ENCODE results near the gene CDK13. TPM values are rescaled to one million over a fixed set of nuclear protein-coding genes. Genes with fewer than 3 reads are reported as not detected.

The CDK13 gene
- total and polyA plus RNA-seq, 2 donors (not counting 3 experiments of a cell fraction or from before 2014, with no cell fraction given): 24.5 to 56.7 TPM

- intact Hi-C loops (cut with micrococcal nuclease): no loop called here
- Histone ChIP-seq H3K27me3 (ENCODE audit: control insufficient read depth in 2 of 2, insufficient read depth in 2 of 2, low read length in 2 of 2) (peaks cover 0 to 2% of the 10 kb centered on the region in 2 experiments), H3K9me1 (replicated peaks; ENCODE audit: control insufficient read depth, extremely low read depth, insufficient read depth, low read length) (no peaks in the 10 kb centered on the region), H3K4me1 (ENCODE audit: control insufficient read depth, extremely low read depth, insufficient read depth, low read length) (no peaks in the 10 kb centered on the region), H3K9ac (replicated peaks; ENCODE audit: extremely low read depth, insufficient read depth, low read length) (no peak overlapping the region), H3K27ac (ENCODE audit: insufficient read depth, low read depth, low read length) (no peak overlapping the region), H2AFZ (ENCODE audit: low read depth, low read length) (no peak overlapping the region), H3K4me3 (replicated peaks in 1 of 3; ENCODE audit: insufficient read depth in 1 of 3, low read depth in 1 of 3, low read length in 3 of 3) (no peak overlapping the region), H3K9me3 (replicated peaks; ENCODE audit: control insufficient read depth, insufficient read depth, low read length) (no peaks in the 10 kb centered on the region), H4K20me1 (replicated peaks; ENCODE audit: control insufficient read depth, extremely low read depth, insufficient read depth, low read length) (no peaks in the 10 kb centered on the region), H3K79me2 (ENCODE audit: control insufficient read depth, insufficient read depth, low read length) (no peaks in the 10 kb centered on the region), H3K4me2 (ENCODE audit: insufficient read depth, low read length) (no peak overlapping the region), H3K36me3 (ENCODE audit: control insufficient read depth in 2 of 2, extremely low read depth in 1 of 2, insufficient read depth in 2 of 2, low read length in 2 of 2) (no peaks in the 10 kb centered on the region)
- ChIA-PET POLR2A (no interaction called here), CTCF (no interaction called here)
- DNase-seq (ENCODE audit: low read depth, low spot score) (no peak), FAIRE-seq (no peak)
- no peak for TF ChIP-seq GATA2 (IDR thresholded peaks at IDR 0.05; ENCODE audit: insufficient read depth, insufficient read length, low read depth, low read length)
- no peak for TF ChIP-seq FOS (IDR thresholded peaks at IDR 0.05; ENCODE audit: borderline replicate concordance, insufficient read depth, low read length)
- no peak for TF ChIP-seq POLR2A (IDR thresholded peaks at IDR 0.05; ENCODE audit: low read depth, low read length)
- TF ChIP-seq EZH2 (IDR thresholded peaks at IDR 0.05; ENCODE audit: borderline replicate concordance, low read depth, low read length, severe bottlenecking): no peak
- TF ChIP-seq CTCF (IDR thresholded peaks at IDR 0.05; ENCODE audit: extremely low read depth in 1 of 2, insufficient read depth in 1 of 2, low read depth in 1 of 2, low read length in 2 of 2): no peak
- no peak for TF ChIP-seq POLR2AphosphoS5 (IDR thresholded peaks at IDR 0.05; ENCODE audit: insufficient read depth, low read depth, low read length)
- TF ChIP-seq JUN (IDR thresholded peaks at IDR 0.05; ENCODE audit: borderline replicate concordance, insufficient read depth, insufficient read length, low read depth): no peak
- no peak for TF ChIP-seq MYC (IDR thresholded peaks at IDR 0.05; ENCODE audit: low read depth, low read length)
- TF ChIP-seq MAX (IDR thresholded peaks at IDR 0.05; ENCODE audit: insufficient read depth, insufficient read length): no peak
- BruUV-seq (replicated peaks): no TSS peak
- dilution Hi-C loops (cut with MboI; ENCODE audit: extremely low pct_ligation_motif_present, low sequenced_read_pairs): no loop called here
These were observed 12.5 kb upstream of the CDK13 start for GRCh38 chr7:39937366-39938153.
